AG04450 (cell line): ENCODE results near the gene DRC3. TPM values are rescaled to one million over a fixed set of nuclear protein-coding genes. Genes with fewer than 3 reads are reported as not detected.

Experiments used
- CTCF ChIA-PET: fragments of 300-600, 350-600 bp; formaldehyde crosslinking; extraction: SDS; loops from one replicate; lab custom pipeline; 2022; ENCODE audit warnings: antibody characterized with exemption, inconsistent platforms; lab: Charles Lee
- POLR2A ChIA-PET: fragments of 350-600 bp; formaldehyde crosslinking; extraction: SDS; loops from one replicate; lab custom pipeline; 2021; ENCODE audit warnings: antibody characterized with exemption, inconsistent platforms; lab: Yijun Ruan, JAX
- DNase-seq: peaks from one replicate; pipeline ENCODE4 v3.0.0-alpha.2; 2011; ENCODE audit warnings: low read depth, low spot score
- H3K27ac ChIP-seq: one replicate; pipeline ENCODE4 v1.5.1; 2012; ENCODE audit warnings: low read depth, low read length, control low read depth
- H3K27me3 ChIP-seq: one replicate; pipeline ENCODE4 v1.6.0; 2012; ENCODE audit warnings: low read length; ENCODE audit not compliant: control insufficient read depth, insufficient read depth
- H3K4me3 ChIP-seq: 2 replicates; pipeline ENCODE4 v1.5.1; 2011; ENCODE audit warnings: mild to moderate bottlenecking, low read depth, low read length, control low read depth
- H3K9me3 ChIP-seq: 2 replicates; pipeline ENCODE4 v1.5.1; 2012; ENCODE audit warnings: low read length; ENCODE audit not compliant: control insufficient read depth, insufficient read depth
- polyA plus RNA-seq: library from polyadenylated mRNA; depleted of rRNA; stranded (reverse); fragments of >200 nt; gene quantifications from 2 replicates; pipeline ENCODE4 v1.2.3, GENCODE V29; 2011
- TF ChIP-seq, protein P1 (sequence below): IDR thresholded peaks from 2 replicates; pipeline ENCODE4 v1.5.1; 2011; ENCODE audit warnings: low read depth, low read length, control low read depth, inconsistent platforms

Gene DRC3
- polyA plus RNA-seq, 1 experiment, result 0.52 TPM

- ChIA-PET POLR2A (interaction anchor here (1.1 to 1.8 kb wide), 2 partner anchors 13 kb away, joined by 3 to 8 read pairs; partner anchors contain the start of genes DRC3 and TOM1L2), CTCF (interaction anchor here (1.3 to 1.5 kb wide), 2 partner anchors 40 to 43 kb away, joined by 4 to 5 read pairs; no protein-coding TSS in a partner anchor)
- TF ChIP-seq, protein P1, sequence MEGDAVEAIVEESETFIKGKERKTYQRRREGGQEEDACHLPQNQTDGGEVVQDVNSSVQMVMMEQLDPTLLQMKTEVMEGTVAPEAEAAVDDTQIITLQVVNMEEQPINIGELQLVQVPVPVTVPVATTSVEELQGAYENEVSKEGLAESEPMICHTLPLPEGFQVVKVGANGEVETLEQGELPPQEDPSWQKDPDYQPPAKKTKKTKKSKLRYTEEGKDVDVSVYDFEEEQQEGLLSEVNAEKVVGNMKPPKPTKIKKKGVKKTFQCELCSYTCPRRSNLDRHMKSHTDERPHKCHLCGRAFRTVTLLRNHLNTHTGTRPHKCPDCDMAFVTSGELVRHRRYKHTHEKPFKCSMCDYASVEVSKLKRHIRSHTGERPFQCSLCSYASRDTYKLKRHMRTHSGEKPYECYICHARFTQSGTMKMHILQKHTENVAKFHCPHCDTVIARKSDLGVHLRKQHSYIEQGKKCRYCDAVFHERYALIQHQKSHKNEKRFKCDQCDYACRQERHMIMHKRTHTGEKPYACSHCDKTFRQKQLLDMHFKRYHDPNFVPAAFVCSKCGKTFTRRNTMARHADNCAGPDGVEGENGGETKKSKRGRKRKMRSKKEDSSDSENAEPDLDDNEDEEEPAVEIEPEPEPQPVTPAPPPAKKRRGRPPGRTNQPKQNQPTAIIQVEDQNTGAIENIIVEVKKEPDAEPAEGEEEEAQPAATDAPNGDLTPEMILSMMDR, result no peak
- no peak overlapping the region; the same call in 1 of the 2 replicates for H3K4me3 ChIP-seq
- no peak for DNase-seq
- peaks cover 3% of the 10 kb centered on the region; the same call in 1 of the 2 replicates for H3K9me3 ChIP-seq
- no peaks in the 10 kb centered on the region for H3K27me3 ChIP-seq
- peak overlapping the region; percentile 77 for H3K27ac ChIP-seq
Observed at GRCh38 chr17:17958982-17959381, 13.7 kb upstream of the DRC3 start.

DNA sequence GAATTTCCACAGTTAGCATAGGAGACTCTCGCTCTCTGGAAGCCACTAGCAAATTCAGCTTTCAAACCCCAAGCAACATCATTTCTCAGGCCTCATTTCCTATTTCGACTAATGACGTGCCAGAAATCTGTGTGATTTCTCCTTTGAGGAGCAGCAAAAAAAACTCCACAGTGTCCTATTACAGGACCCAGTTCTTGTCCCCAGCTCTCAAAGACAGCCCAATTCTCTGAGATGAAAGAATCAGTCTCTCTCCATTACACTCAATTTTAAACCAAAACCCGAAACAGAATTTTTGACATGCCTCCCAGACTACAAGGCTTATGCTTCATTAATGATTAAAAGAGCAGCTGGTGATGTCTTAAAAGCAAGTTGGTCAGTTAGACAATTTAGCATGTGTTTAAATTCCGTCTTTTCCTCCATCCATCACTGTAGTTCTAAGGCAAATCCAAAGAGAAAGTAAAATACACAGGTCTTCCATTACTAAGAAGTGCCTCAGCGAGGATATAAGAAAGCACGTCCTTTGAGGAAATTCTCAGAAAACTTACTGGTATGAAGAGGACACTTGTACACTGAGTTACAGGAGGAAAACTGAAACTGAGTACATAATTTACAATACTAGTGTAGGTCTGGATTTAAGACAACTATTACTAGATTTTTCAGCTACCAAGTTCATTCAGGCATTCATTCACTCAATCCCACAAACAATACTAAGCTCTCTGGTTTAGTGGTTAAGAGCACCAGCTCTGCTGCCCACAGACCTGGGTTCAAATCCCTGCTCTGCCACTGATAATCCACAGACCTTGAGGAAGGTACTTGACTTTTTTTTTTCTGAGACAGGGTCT lies 12.9 kb upstream of the DRC3 start:
- TF ChIP-seq, protein P1, result no peak
- CTCF ChIA-PET, result interaction anchor here (1.3 to 1.5 kb wide), 2 partner anchors 41 to 43 kb away, joined by 4 to 5 read pairs; no protein-coding TSS in a partner anchor
- Histone ChIP-seq H3K27ac (peak overlapping the region; percentile 77), H3K4me3 (peak overlapping the region; percentile 51), H3K9me3 (peaks cover 3% of the 10 kb centered on the region; the same call in 1 of the 2 replicates), H3K27me3 (no peaks in the 10 kb centered on the region)
- no peak for DNase-seq
- POLR2A ChIA-PET, result interaction anchor here (1.3 to 1.8 kb wide), 2 partner anchors 13 to 38 kb away, joined by 5 to 8 read pairs; partner anchors contain the start of genes DRC3 and TOM1L2

DNA sequence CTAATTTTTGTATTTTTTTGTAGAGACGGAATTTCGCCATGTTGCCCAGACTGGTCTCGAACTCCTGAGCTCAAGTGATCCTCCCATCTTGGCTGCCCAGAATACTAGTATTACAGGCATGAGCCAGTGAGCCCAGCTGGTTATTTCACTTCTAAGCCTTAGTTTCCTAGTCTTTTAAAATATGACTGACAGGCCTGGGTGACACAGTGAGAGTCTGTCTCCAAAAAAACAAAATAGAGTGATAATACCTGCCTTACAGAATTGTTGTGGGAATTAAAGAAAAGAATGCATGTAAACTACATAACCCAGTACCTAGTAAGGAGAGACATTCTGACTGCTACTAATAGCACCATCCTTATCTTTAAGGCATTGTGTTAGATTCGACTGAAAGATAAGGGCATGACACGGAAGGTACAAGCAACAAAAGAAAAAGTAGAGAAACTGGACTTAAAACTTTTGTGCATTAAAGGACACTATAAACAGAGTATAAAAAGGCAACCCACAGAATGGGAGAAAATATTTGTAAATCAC lies 12.1 kb upstream of the DRC3 start:
- peaks cover 3% of the 10 kb centered on the region; the same call in 1 of the 2 replicates for H3K9me3 ChIP-seq
- ChIA-PET POLR2A (interaction anchor here (1.3 to 1.8 kb wide), 2 partner anchors 12 to 39 kb away, joined by 5 to 8 read pairs; partner anchors contain the start of genes DRC3 and TOM1L2), CTCF (interaction anchor here (1.5 kb wide), 1 partner anchor 41 kb away, joined by 4 read pairs; no protein-coding TSS in a partner anchor)
- no peaks in the 10 kb centered on the region for H3K27me3 ChIP-seq
- TF ChIP-seq, protein P1, result no peak
- no peak overlapping the region for H3K4me3 ChIP-seq
- peak overlapping the region; percentile 63 for H3K27ac ChIP-seq
- no peak for DNase-seq

DNA sequence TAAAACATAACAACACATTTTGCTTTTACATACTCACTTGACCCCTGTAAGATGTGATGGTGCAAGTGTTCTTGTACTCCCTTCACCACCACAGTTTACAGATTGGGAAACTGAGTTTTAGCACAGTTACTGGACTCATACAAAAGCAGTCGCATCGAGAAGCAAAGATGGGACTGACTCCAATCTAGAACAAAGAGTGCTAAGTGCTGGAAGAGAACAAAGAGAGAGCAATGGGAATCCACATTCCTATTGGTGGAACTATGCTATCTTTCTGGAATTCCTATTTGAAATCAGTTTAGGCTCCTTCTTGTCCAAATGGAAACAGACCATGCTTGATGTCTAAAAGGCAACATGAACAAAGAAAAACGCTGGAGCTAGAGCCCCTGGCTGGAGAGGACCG lies 9.6 kb upstream of the DRC3 start:
- no peak overlapping the region for H3K27ac ChIP-seq
- H3K4me3 ChIP-seq, result no peak overlapping the region
- DNase-seq, result no peak
- H3K9me3 ChIP-seq, result no peaks in the 10 kb centered on the region
- no peaks in the 10 kb centered on the region for H3K27me3 ChIP-seq
- TF ChIP-seq, protein P1, result no peak
- CTCF ChIA-PET, result interaction anchor here (1.1 kb wide), 1 partner anchor 16 kb away, joined by 3 read pairs; no protein-coding TSS in a partner anchor
- POLR2A ChIA-PET, result no interaction called here
